WTC11 (cell line): Measurements from ENCODE around the gene HOXA5. TPM values are rescaled to one million over a fixed set of nuclear protein-coding genes. Genes with fewer than 3 reads are reported as not detected.
A peak's percentile ranks its signal among the peaks of the same experiment; 100 is the strongest.

Experiments
- ATAC-seq: fragments of 200-7000 bp; cut with Tn5 transposase; 2 replicates; pipeline ENCODE4 v1.10.0; 2021; ENCODE audit warnings: mild to moderate bottlenecking, moderate library complexity
- CTCF ChIA-PET: fragments of 300-600 bp; sonication (Branson Sonifier 250); formaldehyde crosslinking; loops from one replicate; lab custom pipeline; 2021; ENCODE audit warnings: antibody characterized with exemption; lab: Charles Lee
- POLR2A ChIA-PET: fragments of 350-600 bp; sonication (Branson Sonifier 250); formaldehyde crosslinking; loops from one replicate; lab custom pipeline; 2021; ENCODE audit warnings: antibody characterized with exemption; lab: Charles Lee
- DNase-seq: peaks from one replicate; pipeline ENCODE4 v3.0.0; 2021; ENCODE audit warnings: low spot score
- H3K27ac Mint-ChIP-seq: 2 replicates; pipeline ENCODE4 v1.8.0; 2021; ENCODE audit warnings: mixed read lengths
- H3K27me3 Mint-ChIP-seq: 2 replicates; pipeline ENCODE4 v1.8.0; 2021; ENCODE audit warnings: low read depth, mild to moderate bottlenecking, moderate library complexity, mixed read lengths
- H3K36me3 Mint-ChIP-seq: 2 replicates; pipeline ENCODE4 v1.8.0; 2021; ENCODE audit warnings: mixed read lengths
- H3K4me1 Mint-ChIP-seq: 2 replicates; pipeline ENCODE4 v1.8.0; 2022; ENCODE audit warnings: mixed read lengths
- H3K4me3 Mint-ChIP-seq: 2 replicates; pipeline ENCODE4 v1.8.0; 2021; ENCODE audit warnings: mild to moderate bottlenecking, moderate library complexity, mixed read lengths
- H3K9me3 Mint-ChIP-seq: 2 replicates; pipeline ENCODE4 v1.8.0; 2021; ENCODE audit warnings: mixed read lengths
- ARID4B ChIP-seq: sonication (generic); formaldehyde crosslinking; IDR thresholded peaks from 2 replicates; pipeline ENCODE4 v1.8.0; 2023; ENCODE audit warnings: missing genetic modification reagents, mild to moderate bottlenecking, borderline replicate concordance
- CTCF ChIP-seq: fragments of 200-600 bp; IDR thresholded peaks from 2 replicates; pipeline ENCODE4 v1.8.0; 2022; ENCODE audit warnings: antibody characterized with exemption
- ETV6 ChIP-seq: sonication (generic); formaldehyde crosslinking; IDR thresholded peaks from 2 replicates; pipeline ENCODE4 v1.8.1; 2022; ENCODE audit warnings: mild to moderate bottlenecking, missing genetic modification reagents
- GTF2I ChIP-seq: fragments of 250-450 bp; sonication (Bioruptor Pico); conservative IDR thresholded peaks from 2 replicates; pipeline ENCODE4 v1.4.0; 2021; ENCODE audit warnings: mild to moderate bottlenecking
- MYBL2 ChIP-seq: sonication (generic); formaldehyde crosslinking; IDR thresholded peaks from 2 replicates; pipeline ENCODE4 v1.8.1; 2023; ENCODE audit warnings: mild to moderate bottlenecking, moderate library complexity, missing genetic modification reagents
- ZMAT4 ChIP-seq: fragments of 250-450 bp; sonication (Bioruptor Pico); IDR thresholded peaks from 2 replicates; pipeline ENCODE4 v1.9.0; 2021; ENCODE audit warnings: mild to moderate bottlenecking
- ZNF219 ChIP-seq: sonication (generic); formaldehyde crosslinking; IDR thresholded peaks from 2 replicates; pipeline ENCODE4 v1.8.0; 2023; ENCODE audit warnings: missing genetic modification reagents, mild to moderate bottlenecking, borderline replicate concordance
- ZNF281 ChIP-seq: sonication (generic); formaldehyde crosslinking; IDR thresholded peaks from 2 replicates; pipeline ENCODE4 v1.8.0; 2023; ENCODE audit warnings: mild to moderate bottlenecking, missing genetic modification reagents
- ZNF671 ChIP-seq: fragments of 250-450 bp; sonication (Bioruptor Pico); IDR thresholded peaks from 2 replicates; pipeline ENCODE4 v1.8.0; 2021; ENCODE audit warnings: mild to moderate bottlenecking
- total RNA-seq: library from RNA; stranded (reverse); gene quantifications from 3 replicates; pipeline ENCODE4 v1.2.3, GENCODE V29; 2021
- TF ChIP-seq, protein P1 (sequence below): sonication (generic); formaldehyde crosslinking; IDR thresholded peaks from 2 replicates; pipeline ENCODE4 v1.8.0; 2023; ENCODE audit warnings: missing genetic modification reagents

Gene HOXA5
- total RNA-seq, 1 experiment from 2014 or later: not detected

DNA sequence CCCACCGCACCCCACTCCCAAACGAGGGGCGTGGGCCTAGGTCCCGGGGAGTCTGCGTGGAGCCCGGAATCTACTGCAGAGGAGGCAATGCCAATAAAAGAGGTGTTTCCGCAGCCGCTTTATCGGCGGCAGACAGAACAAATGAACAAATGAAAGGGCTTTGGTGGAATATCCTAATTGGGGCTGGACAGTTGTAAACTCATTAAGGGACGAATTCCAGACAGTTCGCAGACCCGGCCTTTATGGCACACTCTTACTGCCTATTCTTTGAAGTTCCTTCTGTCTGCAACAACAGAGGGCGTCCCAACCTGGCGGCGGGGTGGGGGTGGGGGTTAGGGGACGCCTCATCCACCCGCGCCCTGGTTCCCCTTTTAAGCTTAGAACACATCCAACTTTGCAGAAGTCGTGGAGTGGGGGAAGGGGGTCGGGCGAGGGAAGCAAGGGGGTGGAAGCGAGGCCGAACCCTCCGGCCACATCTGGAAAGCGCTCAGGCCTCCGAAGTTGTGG lies 17.8 kb upstream of the HOXA5 start (continued):
- TF ChIP-seq ARID4B (CRISPR knock-in tag): no peak
- TF ChIP-seq, all 79 proteins: peak for 1

- Mint-ChIP-seq H3K27ac (no peak overlapping the region), H3K27me3 (peaks cover 100% of the 10 kb centered on the region), H3K4me3 (peak overlapping the region; percentile 29), H3K4me1 (peaks cover 12% of the 10 kb centered on the region), H3K9me3 (no peaks in the 10 kb centered on the region), H3K36me3 (no peaks in the 10 kb centered on the region)
- TF ChIP-seq ETV6 (CRISPR knock-in tag): 0 out of 2 replicates have a peak, but pooled peaks have one; percentile 20
- TF ChIP-seq ZNF281 (CRISPR knock-in tag): no peak
- no peak for TF ChIP-seq ZMAT4 (CRISPR knock-in tag)
- TF ChIP-seq, protein P1, sequence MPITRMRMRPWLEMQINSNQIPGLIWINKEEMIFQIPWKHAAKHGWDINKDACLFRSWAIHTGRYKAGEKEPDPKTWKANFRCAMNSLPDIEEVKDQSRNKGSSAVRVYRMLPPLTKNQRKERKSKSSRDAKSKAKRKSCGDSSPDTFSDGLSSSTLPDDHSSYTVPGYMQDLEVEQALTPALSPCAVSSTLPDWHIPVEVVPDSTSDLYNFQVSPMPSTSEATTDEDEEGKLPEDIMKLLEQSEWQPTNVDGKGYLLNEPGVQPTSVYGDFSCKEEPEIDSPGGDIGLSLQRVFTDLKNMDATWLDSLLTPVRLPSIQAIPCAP: no peak
- no peak for TF ChIP-seq ZNF219 (CRISPR knock-in tag)
- no peak for TF ChIP-seq MYBL2
- TF ChIP-seq CTCF: peak; percentile 100
- ATAC-seq (peak; percentile 43), DNase-seq (peak; percentile 92)
- ChIA-PET CTCF (interaction anchor here (0.6 to 3.1 kb wide), 48 partner anchors 9 to 1304 kb away, joined by 3 to 74 read pairs (median 4); partner anchors contain the start of genes HOXA1, HOXA3, HOXA4 and HOXA5), POLR2A (interaction anchor here (0.9 kb wide), 1 partner anchor 64 kb away, joined by 4 read pairs; no protein-coding TSS in a partner anchor)
These were observed 17.2 kb upstream of the HOXA5 start for GRCh38 chr7:27160546-27161213.

DNA sequence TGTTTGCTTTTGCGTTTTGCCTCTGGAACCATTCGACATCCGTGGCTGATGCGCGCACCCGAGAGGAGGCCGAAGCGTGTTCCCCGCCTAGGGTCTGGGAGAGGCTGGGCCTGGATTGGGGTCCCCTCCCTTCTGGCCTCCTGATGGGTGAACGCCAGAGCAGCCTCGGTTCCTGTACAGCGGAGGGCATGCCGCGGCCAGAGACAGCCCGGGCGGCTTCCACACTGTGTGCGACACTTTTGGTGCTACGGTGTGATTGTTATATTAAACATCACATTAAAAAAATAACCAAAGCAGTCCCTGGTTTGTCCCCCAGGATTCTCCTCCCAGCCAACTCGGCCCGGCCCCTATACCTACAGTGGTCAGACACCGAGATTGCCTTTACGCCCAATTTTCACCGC lies 16.7 kb upstream of the HOXA5 start:
- POLR2A ChIA-PET: no interaction called here
- H3K9me3 Mint-ChIP-seq: no peaks in the 10 kb centered on the region

More for the DNA sequence above, 16.7 kb upstream of the HOXA5 start:
- ATAC-seq: no peak
- Mint-ChIP-seq H3K4me3 (peak overlapping the region; percentile 14; the same call in 1 of the 2 replicates), H3K27ac (no peak overlapping the region), H3K36me3 (no peaks in the 10 kb centered on the region), H3K27me3 (peaks cover 100% of the 10 kb centered on the region), H3K4me1 (peaks cover 15% of the 10 kb centered on the region)
- CTCF ChIA-PET: interaction anchor here (0.6 to 3.1 kb wide), 18 partner anchors 9 to 791 kb away, joined by 3 to 74 read pairs (median 8); partner anchors contain the start of genes HOXA3, HOXA5 and HOXA6
- peak; percentile 18 for DNase-seq
- TF ChIP-seq ZNF671 (CRISPR knock-in tag): no peak
- TF ChIP-seq GTF2I (CRISPR knock-in tag): no peak
